H9 (cell line): ENCODE measurements around the gene EPHA10. TPM values are rescaled to one million over a fixed set of nuclear protein-coding genes. Genes with fewer than 3 reads are reported as not detected.
A peak's percentile ranks its signal among the peaks of the same experiment; 100 is the strongest.

Source experiments
- DNase-seq: peaks from one replicate; pipeline ENCODE4 v3.0.0-alpha.2; 2017
- H2AFZ ChIP-seq: one replicate; pipeline ENCODE4 v1.6.1; 2013; ENCODE audit warnings: mild to moderate bottlenecking, low read length, control low read depth, moderate library complexity
- H2AK5ac ChIP-seq: 2 replicates; pipeline ENCODE4 v1.6.1; 2013; ENCODE audit warnings: low read length, control low read depth, mixed read lengths; ENCODE audit not compliant: insufficient read length
- H2BK120ac ChIP-seq: one replicate; pipeline ENCODE4 v1.6.1; 2013; ENCODE audit warnings: low read depth, mild to moderate bottlenecking, low read length, control low read depth, inconsistent platforms; ENCODE audit not compliant: poor library complexity, severe bottlenecking
- H2BK12ac ChIP-seq: 2 replicates; pipeline ENCODE4 v1.6.1; 2013; ENCODE audit warnings: low read length, control low read depth, mixed read lengths, low read depth; ENCODE audit not compliant: insufficient read length
- H2BK15ac ChIP-seq: 2 replicates; pipeline ENCODE4 v1.6.1; 2013; ENCODE audit warnings: low read depth, low read length, control low read depth
- H2BK20ac ChIP-seq: one replicate; pipeline ENCODE4 v1.6.1; 2013; ENCODE audit warnings: low read depth, mild to moderate bottlenecking, low read length, control low read depth, inconsistent platforms; ENCODE audit not compliant: poor library complexity, severe bottlenecking
- H2BK5ac ChIP-seq: 2 replicates; pipeline ENCODE4 v1.6.1; 2013; ENCODE audit warnings: low read length, control low read depth, mixed read lengths; ENCODE audit not compliant: insufficient read length
- H3K14ac ChIP-seq: 2 replicates; pipeline ENCODE4 v1.6.1; 2013; ENCODE audit warnings: low read length, control low read depth; ENCODE audit not compliant: insufficient read depth
- H3K18ac ChIP-seq: 2 replicates; pipeline ENCODE4 v1.6.1; 2013; ENCODE audit warnings: low read depth, mild to moderate bottlenecking, mixed read lengths, low read length, control low read depth; ENCODE audit not compliant: insufficient read length
- H3K23ac ChIP-seq: 2 replicates; pipeline ENCODE4 v1.6.1; 2013; ENCODE audit warnings: low read length, control low read depth, mixed read lengths, low read depth; ENCODE audit not compliant: insufficient read length
- H3K23me2 ChIP-seq: 2 replicates; pipeline ENCODE4 v1.6.1; 2013; ENCODE audit warnings: low read depth, mild to moderate bottlenecking, mixed read lengths, low read length, control low read depth; ENCODE audit not compliant: insufficient read length, poor library complexity, severe bottlenecking
- H3K27ac ChIP-seq: 2 replicates; pipeline ENCODE4 v1.5.1; 2013; ENCODE audit warnings: low read length, control low read depth, mixed read lengths, low read depth; ENCODE audit not compliant: insufficient read length
- H3K27me3 ChIP-seq: 2 replicates; pipeline ENCODE4 v1.6.1; 2013; ENCODE audit warnings: low read length, control low read depth, inconsistent platforms; ENCODE audit not compliant: insufficient read depth
- H3K4ac ChIP-seq: 2 replicates; pipeline ENCODE4 v1.6.1; 2013; ENCODE audit warnings: low read depth, mild to moderate bottlenecking, control low read depth, inconsistent platforms, low read length, moderate library complexity
- H3K4me1 ChIP-seq: 2 replicates; pipeline ENCODE4 v1.6.1; 2013; ENCODE audit warnings: low read length, control low read depth, inconsistent platforms; ENCODE audit not compliant: insufficient read depth
- H3K4me2 ChIP-seq: 2 replicates; pipeline ENCODE4 v1.6.1; 2013; ENCODE audit warnings: low read length, control low read depth, mixed read lengths; ENCODE audit not compliant: insufficient read length, insufficient read depth
- H3K56ac ChIP-seq: 2 replicates; pipeline ENCODE4 v1.6.1; 2013; ENCODE audit warnings: low read depth, mild to moderate bottlenecking, mixed read lengths, low read length, control low read depth; ENCODE audit not compliant: insufficient read length
- H3K79me1 ChIP-seq: 2 replicates; pipeline ENCODE4 v1.6.1; 2013; ENCODE audit warnings: low read depth, mild to moderate bottlenecking, moderate library complexity, low read length, control low read depth, inconsistent platforms; ENCODE audit not compliant: insufficient read depth, poor library complexity, severe bottlenecking
- H3K79me2 ChIP-seq: 2 replicates; pipeline ENCODE4 v1.6.1; 2013; ENCODE audit warnings: low read length, control low read depth, inconsistent platforms; ENCODE audit not compliant: insufficient read depth
- H3K9ac ChIP-seq: 2 replicates; pipeline ENCODE4 v1.6.1; 2013; ENCODE audit warnings: low read length, control low read depth, mixed read lengths; ENCODE audit not compliant: insufficient read length; ENCODE audit errors: extremely low read depth
- H3K9me3 ChIP-seq: one replicate; pipeline ENCODE4 v1.6.1; 2013; ENCODE audit warnings: low read depth, low read length, inconsistent platforms; ENCODE audit not compliant: control insufficient read depth
- H3T11ph ChIP-seq: one replicate; pipeline ENCODE4 v1.6.1; 2013; ENCODE audit warnings: mild to moderate bottlenecking, low read length, control low read depth, inconsistent platforms
- H4K20me1 ChIP-seq: one replicate; pipeline ENCODE4 v1.6.1; 2013; ENCODE audit not compliant: control insufficient read depth, insufficient read length, insufficient read depth
- H4K5ac ChIP-seq: 2 replicates; pipeline ENCODE4 v1.6.1; 2013; ENCODE audit warnings: low read depth, mild to moderate bottlenecking, mixed read lengths, low read length, control low read depth; ENCODE audit not compliant: insufficient read length
- H4K8ac ChIP-seq: replicated peaks from 2 replicates; pipeline ENCODE4 v1.6.1; 2013; ENCODE audit warnings: low read length, control low read depth, mixed read lengths, low read depth; ENCODE audit not compliant: insufficient read length
- H4K91ac ChIP-seq: 2 replicates; pipeline ENCODE4 v1.6.1; 2013; ENCODE audit warnings: low read depth, mild to moderate bottlenecking, moderate library complexity, mixed read lengths, low read length, control low read depth; ENCODE audit not compliant: insufficient read length
- H3K27ac Mint-ChIP-seq, 3 experiments: 2 replicates in 2 of 3; 3 replicates in 1 of 3; pipeline ENCODE4 v1.8.0; 2020 to 2021; ENCODE audit warnings: mixed read lengths in 3 of 3, mild to moderate bottlenecking in 1 of 3, moderate library complexity in 1 of 3
- H3K27me3 Mint-ChIP-seq: 2 replicates; pipeline ENCODE4 v1.8.0; 2021; ENCODE audit warnings: low read depth, mild to moderate bottlenecking, moderate library complexity, mixed read lengths
- H3K36me3 Mint-ChIP-seq, 3 experiments: 2 replicates in 2 of 3; 3 replicates in 1 of 3; pipeline ENCODE4 v1.8.0; 2020 to 2021; ENCODE audit warnings: low read depth in 3 of 3, mixed read lengths in 3 of 3; ENCODE audit not compliant: insufficient read depth in 1 of 3
- H3K4me1 Mint-ChIP-seq, 2 experiments: 2 replicates each; pipeline ENCODE4 v1.8.0; 2020; ENCODE audit warnings: mixed read lengths in 2 of 2
- H3K4me3 Mint-ChIP-seq, 2 experiments: 2 replicates in 1 of 2; 3 replicates in 1 of 2; pipeline ENCODE4 v1.8.0; 2020 to 2021; ENCODE audit warnings: mild to moderate bottlenecking in 2 of 2, mixed read lengths in 2 of 2, moderate library complexity in 1 of 2
- H3K9me3 Mint-ChIP-seq, 2 experiments: 2 replicates in 1 of 2; 3 replicates in 1 of 2; pipeline ENCODE4 v1.8.0; 2020; ENCODE audit warnings: mild to moderate bottlenecking in 2 of 2, mixed read lengths in 2 of 2, moderate library complexity in 1 of 2
- CTCF ChIP-seq: fragments of 200-600 bp; sonication (generic); conservative IDR thresholded peaks from 3 replicates; pipeline ENCODE4 v1.8.0; 2021; ENCODE audit warnings: antibody characterized with exemption, mild to moderate bottlenecking
- WGBS: extraction: QIAGEN DNeasy Blood & Tissue Kit; methylation state at CpG from one replicate; pipeline ENCODE4 v1.1.7; 2013; ENCODE audit warnings: missing lambda C conversion rate, low lambda C conversion rate, mixed read lengths; ENCODE audit not compliant: insufficient read length; ENCODE audit errors: extremely low coverage; 5-methylcytosine and 5-hydroxymethylcytosine counted together
- total RNA-seq: library from RNA; stranded (reverse); gene quantifications from 2 replicates; pipeline ENCODE4 v1.2.1, GENCODE V29; 2021

Gene EPHA10
- total RNA-seq, 1 experiment from 2014 or later, result 0.96 TPM

GRCh38 chr1:37692834-37693175, 72.1 kb downstream of the EPHA10 start:
- no peak overlapping the region for H2BK12ac ChIP-seq
- no CpG with 5 or more reads among the region's 16 CpGs for WGBS
- H3K4ac ChIP-seq, result no peak overlapping the region
- H3K9me3 Mint-ChIP-seq, result no peaks in the 10 kb centered on the region; a peak in 1 of 5 replicates
- no peak overlapping the region for H2BK5ac ChIP-seq
- peak overlapping the region; percentile 93 for H3K4me2 ChIP-seq
- H3K27ac Mint-ChIP-seq, result peak overlapping the region in 2 of 3 experiments; percentile 94 to 97; a peak in 3 of 7 replicates
- H2AK5ac ChIP-seq, result no peak overlapping the region
- no peak overlapping the region for H4K91ac ChIP-seq
- peaks cover 24 to 42% (median 41%) of the 10 kb centered on the region in 3 experiments for H3K36me3 Mint-ChIP-seq
- peak overlapping the region; percentile 66 for H3K9ac ChIP-seq
- no peak overlapping the region for H4K8ac ChIP-seq
- no peaks in the 10 kb centered on the region for H3K27me3 Mint-ChIP-seq
- H3K56ac ChIP-seq, result no peak overlapping the region
- no peaks in the 10 kb centered on the region for H3K9me3 ChIP-seq
- no peak overlapping the region for H3T11ph ChIP-seq
- H2AFZ ChIP-seq, result no peak overlapping the region
- H2BK15ac ChIP-seq, result no peak overlapping the region
- no peak for TF ChIP-seq CTCF
- H3K79me2 ChIP-seq, result peaks cover 6% of the 10 kb centered on the region; the same call in 1 of the 2 replicates
- peak overlapping the region; percentile 96 to 97 for H3K4me3 Mint-ChIP-seq
- peaks cover 9% of the 10 kb centered on the region for H3K79me1 ChIP-seq
- H2BK20ac ChIP-seq, result no peak overlapping the region
- H3K14ac ChIP-seq, result peak overlapping the region; percentile 81
- no peak overlapping the region for H3K27ac ChIP-seq
- H3K4me1 Mint-ChIP-seq, result peaks cover 14 to 17% of the 10 kb centered on the region in 2 experiments
- H4K20me1 ChIP-seq, result peaks cover 2% of the 10 kb centered on the region
- H3K23ac ChIP-seq, result no peak overlapping the region
- H3K4me1 ChIP-seq, result no peaks in the 10 kb centered on the region
- no peaks in the 10 kb centered on the region for H3K27me3 ChIP-seq
- DNase-seq, result no peak
- H4K5ac ChIP-seq, result no peak overlapping the region
- peak overlapping the region; percentile 86 for H3K18ac ChIP-seq
- peaks cover 12% of the 10 kb centered on the region for H3K23me2 ChIP-seq
- H2BK120ac ChIP-seq, result no peak overlapping the region
